ENCODE measurements around the gene CTBP1. TPM values are rescaled to one million over a fixed set of nuclear protein-coding genes. Genes with fewer than 3 reads are reported as not detected.
A peak's percentile ranks its signal among the peaks of the same experiment; 100 is the strongest.

Gene CTBP1
- total and polyA plus RNA-seq, 2 experiments from 2014 or later = 152 to 431 TPM

DNA sequence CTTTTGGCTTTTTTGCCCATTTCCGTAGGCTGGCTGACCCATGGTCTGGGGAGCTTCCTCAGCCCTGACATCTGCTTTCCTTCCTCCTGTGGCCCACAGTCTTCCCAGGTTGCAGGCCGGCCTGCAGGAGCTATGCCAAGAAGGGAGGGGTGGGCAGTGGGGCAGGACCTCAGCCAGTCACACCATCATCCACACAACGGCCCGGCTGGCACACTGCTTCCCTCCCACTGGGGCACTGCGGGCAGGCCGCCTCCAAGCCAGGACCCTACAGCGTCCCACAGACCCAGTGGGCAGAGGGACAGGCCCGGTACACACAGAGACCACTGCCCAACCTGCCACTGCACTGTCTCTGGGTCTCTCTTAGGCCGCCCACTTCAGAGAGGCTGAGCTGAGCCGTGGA lies 38.0 kb downstream of the CTBP1 start:
- no peak overlapping the region for H3K4me3 ChIP-seq
- no peaks in the 10 kb centered on the region for H3K27me3 ChIP-seq
- no peak for DNase-seq (ENCODE audit: low read depth in 1 of 2, low spot score in 1 of 2)
- H3K27ac ChIP-seq = peak overlapping the region; percentile 79
- peaks cover 5% of the 10 kb centered on the region for H3K4me1 ChIP-seq (ENCODE audit: low read depth)
- no peaks in the 10 kb centered on the region for H3K9me3 ChIP-seq (ENCODE audit: low read depth)
- H3K36me3 ChIP-seq = peaks cover 25% of the 10 kb centered on the region
- no peak for TF ChIP-seq CTCF (IDR thresholded peaks at IDR 0.05; ENCODE audit: low read depth, low read length)

- Histone ChIP-seq H3K4me3 (no peak overlapping the region), H3K27ac (peak overlapping the region; percentile 79), H3K36me3 (peaks cover 20% of the 10 kb centered on the region), H3K27me3 (no peaks in the 10 kb centered on the region), H3K9me3 (ENCODE audit: low read depth) (no peaks in the 10 kb centered on the region), H3K4me1 (ENCODE audit: low read depth) (peaks cover 5% of the 10 kb centered on the region)
- DNase-seq (ENCODE audit: low read depth in 1 of 2, low spot score in 1 of 2) = no peak
- TF ChIP-seq CTCF (IDR thresholded peaks at IDR 0.05; ENCODE audit: low read depth, low read length) = no peak
These were observed 38.6 kb downstream of the CTBP1 start for GRCh38 chr4:1210241-1210841.

GRCh38 chr4:1209821-1210220 lies 39.1 kb downstream of the CTBP1 start:
- H3K4me1 ChIP-seq (ENCODE audit: low read depth) = peaks cover 5% of the 10 kb centered on the region
- H3K36me3 ChIP-seq = peaks cover 16% of the 10 kb centered on the region
- peak overlapping the region; percentile 79 for H3K27ac ChIP-seq
- H3K9me3 ChIP-seq (ENCODE audit: low read depth) = no peaks in the 10 kb centered on the region
- H3K4me3 ChIP-seq = no peak overlapping the region
- no peak for TF ChIP-seq CTCF (IDR thresholded peaks at IDR 0.05; ENCODE audit: low read depth, low read length)
- peak; percentile 60 to 95 for DNase-seq (ENCODE audit: low read depth in 1 of 2, low spot score in 1 of 2)
- no peaks in the 10 kb centered on the region for H3K27me3 ChIP-seq

GRCh38 chr4:1208970-1209704 lies 39.8 kb downstream of the CTBP1 start:
- Histone ChIP-seq H3K9me3 (ENCODE audit: low read depth) (no peaks in the 10 kb centered on the region), H3K36me3 (peaks cover 16% of the 10 kb centered on the region), H3K27ac (peak overlapping the region; percentile 79), H3K4me3 (no peak overlapping the region), H3K4me1 (ENCODE audit: low read depth) (peaks cover 5% of the 10 kb centered on the region), H3K27me3 (no peaks in the 10 kb centered on the region)
- peak in 1 of 2 donors; percentile 69 for DNase-seq (ENCODE audit: low read depth in 1 of 2, low spot score in 1 of 2)
- TF ChIP-seq CTCF (IDR thresholded peaks at IDR 0.05; ENCODE audit: low read depth, low read length) = no peak

DNA sequence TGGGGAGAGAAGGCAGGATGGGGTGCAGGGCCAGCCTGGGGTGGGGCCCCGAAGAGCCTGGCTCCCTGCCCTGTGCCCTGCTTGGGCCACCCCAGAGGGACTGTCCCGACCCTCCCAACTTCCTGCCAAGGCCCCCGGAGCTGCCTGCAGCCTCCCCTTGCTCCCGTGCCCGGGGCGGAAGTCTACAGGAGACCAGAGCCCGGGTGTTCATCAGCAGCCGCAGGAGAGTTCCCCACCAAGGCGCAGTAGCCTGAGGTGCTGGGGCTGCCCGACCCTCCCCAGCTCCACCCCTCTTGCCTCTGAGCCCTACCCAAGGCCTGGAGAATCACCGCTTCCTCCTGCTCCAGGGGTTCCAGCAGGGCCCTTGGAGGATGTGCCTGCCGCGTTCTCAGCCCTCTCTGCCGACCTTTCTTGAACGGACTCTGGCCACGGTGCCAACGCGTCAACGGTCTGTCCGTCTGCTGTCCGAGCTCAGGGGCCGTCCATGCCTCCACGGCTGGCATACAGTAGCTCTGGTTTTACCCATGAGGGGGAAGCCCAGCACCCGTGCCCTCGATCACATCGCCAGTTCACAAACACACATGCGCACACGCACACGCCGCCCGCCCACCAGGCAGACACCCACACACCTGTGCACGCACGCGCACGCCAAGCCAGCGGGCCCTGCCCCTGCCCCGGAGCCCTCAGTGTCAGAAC lies 40.5 kb downstream of the CTBP1 start:
- Histone ChIP-seq H3K36me3 (peaks cover 11% of the 10 kb centered on the region), H3K27me3 (no peaks in the 10 kb centered on the region), H3K9me3 (ENCODE audit: low read depth) (no peaks in the 10 kb centered on the region), H3K4me3 (no peak overlapping the region), H3K27ac (no peak overlapping the region), H3K4me1 (ENCODE audit: low read depth) (peaks cover 5% of the 10 kb centered on the region)
- peak in 1 of 2 donors; percentile 53 for DNase-seq (ENCODE audit: low read depth in 1 of 2, low spot score in 1 of 2)
- no peak for TF ChIP-seq CTCF (IDR thresholded peaks at IDR 0.05; ENCODE audit: low read depth, low read length)
